Natural killer cell (primary cell): ENCODE data around the gene ZNF644. TPM values are rescaled to one million over a fixed set of nuclear protein-coding genes. Genes with fewer than 3 reads are reported as not detected.

Source experiments
- ATAC-seq, 3 donors: fragments of 150-1000 bp in 2 of 3; fragments of 200-7000 bp in 1 of 3; cut with Tn5 transposase; 1 replicate in 1 of 3; 2 replicates in 2 of 3; pipeline ENCODE4 v1.10.0; 2021; ENCODE audit warnings: mild to moderate bottlenecking in 2 of 3, moderate library complexity in 2 of 3
- DNase-seq, 2 donors: peaks; one replicate each; pipeline versions ENCODE4 v3.0.0 to v3.0.0-alpha.2; 2013 to 2021; ENCODE audit warnings: mixed read lengths in 1 of 2
- H3K27ac ChIP-seq: one replicate; pipeline ENCODE4 v1.5.1; 2013; ENCODE audit warnings: mild to moderate bottlenecking, low read length
- H3K27me3 ChIP-seq: one replicate; pipeline ENCODE4 v1.6.1; 2013; ENCODE audit warnings: low read length; ENCODE audit not compliant: control insufficient read depth, insufficient read depth
- H3K36me3 ChIP-seq: one replicate; pipeline ENCODE4 v1.6.1; 2013; ENCODE audit warnings: low read length; ENCODE audit not compliant: control insufficient read depth, insufficient read depth
- H3K4me1 ChIP-seq: one replicate; pipeline ENCODE4 v1.6.1; 2013; ENCODE audit warnings: low read length; ENCODE audit not compliant: control insufficient read depth, insufficient read depth
- H3K4me3 ChIP-seq: one replicate; pipeline ENCODE4 v1.5.1; 2013; ENCODE audit warnings: low read length
- H3K9me3 ChIP-seq: one replicate; pipeline ENCODE4 v1.6.1; 2013; ENCODE audit warnings: low read length; ENCODE audit not compliant: control insufficient read depth, insufficient read depth
- H3K27ac Mint-ChIP-seq, 2 donors: one replicate each; pipeline ENCODE4 v1.8.0; 2022; ENCODE audit warnings: mild to moderate bottlenecking in 2 of 2, mixed read lengths in 2 of 2, moderate library complexity in 1 of 2
- H3K27me3 Mint-ChIP-seq, 2 donors: one replicate each; pipeline ENCODE4 v1.8.0; 2022; ENCODE audit warnings: low read depth in 2 of 2, mixed read lengths in 2 of 2
- H3K36me3 Mint-ChIP-seq: one replicate; pipeline ENCODE4 v1.8.0; 2022; ENCODE audit warnings: mixed read lengths
- H3K4me1 Mint-ChIP-seq, 2 donors: one replicate each; pipeline ENCODE4 v1.8.0; 2022; ENCODE audit warnings: mixed read lengths in 2 of 2
- H3K4me3 Mint-ChIP-seq: one replicate; pipeline ENCODE4 v1.8.0; 2022; ENCODE audit warnings: mild to moderate bottlenecking, moderate library complexity, mixed read lengths
- H3K9me3 Mint-ChIP-seq, 2 donors: one replicate each; pipeline ENCODE4 v1.8.0; 2022; ENCODE audit warnings: mixed read lengths in 2 of 2
- WGBS: methylation state at CpG from one replicate; pipeline ENCODE4 v1.1.7; 2013; ENCODE audit warnings: missing lambda C conversion rate; ENCODE audit not compliant: insufficient coverage; 5-methylcytosine and 5-hydroxymethylcytosine counted together
- intact Hi-C: fragments of 100-400 bp; cut with micrococcal nuclease; formaldehyde crosslinking; loops from one replicate; pipeline ENCODE4 v1.14.2; 2022
- total RNA-seq, 4 donors: library from RNA; stranded (reverse); fragments of 120-200 nt in 1 of 4; gene quantifications; one replicate each; pipeline versions ENCODE4 v1.2.3 to v1.2.4, GENCODE V29; 2013 to 2022
- TF ChIP-seq, protein P1 (sequence below): fragments of 200-600 bp; IDR thresholded peaks from one replicate; pipeline ENCODE4 v1.8.0; 2022; ENCODE audit warnings: antibody characterized with exemption

The ZNF644 gene
- total RNA-seq, 3 donors from 2014 or later (not counting 1 experiment from before 2014, with no cell fraction given) = 135 to 157 (median 142) TPM

DNA sequence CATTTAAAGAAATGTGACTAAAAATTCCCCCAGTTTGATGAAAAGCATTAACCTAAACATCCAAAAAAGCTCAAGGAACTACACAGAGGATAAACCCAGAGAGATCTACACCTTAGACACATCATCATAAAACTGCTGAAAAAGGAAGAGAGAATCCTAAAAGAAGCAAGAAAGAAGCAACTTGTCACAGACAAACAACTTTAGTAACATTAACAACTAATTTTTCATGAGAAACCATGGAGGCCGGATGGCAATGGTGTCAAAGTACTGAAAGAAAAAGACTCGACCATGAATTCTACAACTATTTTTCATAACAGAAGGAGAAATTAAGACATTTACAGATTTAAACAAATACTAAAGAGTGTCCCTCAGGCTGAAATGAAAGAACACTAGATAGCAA, 17.7 kb downstream of the ZNF644 start:
- Mint-ChIP-seq H3K4me1 (peaks cover 81 to 87% of the 10 kb centered on the region in 2 donors), H3K9me3 (no peaks in the 10 kb centered on the region), H3K27me3 (no peaks in the 10 kb centered on the region), H3K36me3 (no peaks in the 10 kb centered on the region), H3K4me3 (no peak overlapping the region), H3K27ac (peak overlapping the region; percentile 32 to 47)
- Histone ChIP-seq H3K36me3 (no peaks in the 10 kb centered on the region), H3K4me3 (no peak overlapping the region), H3K4me1 (no peaks in the 10 kb centered on the region), H3K27ac (no peak overlapping the region), H3K9me3 (no peaks in the 10 kb centered on the region), H3K27me3 (no peaks in the 10 kb centered on the region)
- ATAC-seq = no peak
- TF ChIP-seq, protein P1, sequence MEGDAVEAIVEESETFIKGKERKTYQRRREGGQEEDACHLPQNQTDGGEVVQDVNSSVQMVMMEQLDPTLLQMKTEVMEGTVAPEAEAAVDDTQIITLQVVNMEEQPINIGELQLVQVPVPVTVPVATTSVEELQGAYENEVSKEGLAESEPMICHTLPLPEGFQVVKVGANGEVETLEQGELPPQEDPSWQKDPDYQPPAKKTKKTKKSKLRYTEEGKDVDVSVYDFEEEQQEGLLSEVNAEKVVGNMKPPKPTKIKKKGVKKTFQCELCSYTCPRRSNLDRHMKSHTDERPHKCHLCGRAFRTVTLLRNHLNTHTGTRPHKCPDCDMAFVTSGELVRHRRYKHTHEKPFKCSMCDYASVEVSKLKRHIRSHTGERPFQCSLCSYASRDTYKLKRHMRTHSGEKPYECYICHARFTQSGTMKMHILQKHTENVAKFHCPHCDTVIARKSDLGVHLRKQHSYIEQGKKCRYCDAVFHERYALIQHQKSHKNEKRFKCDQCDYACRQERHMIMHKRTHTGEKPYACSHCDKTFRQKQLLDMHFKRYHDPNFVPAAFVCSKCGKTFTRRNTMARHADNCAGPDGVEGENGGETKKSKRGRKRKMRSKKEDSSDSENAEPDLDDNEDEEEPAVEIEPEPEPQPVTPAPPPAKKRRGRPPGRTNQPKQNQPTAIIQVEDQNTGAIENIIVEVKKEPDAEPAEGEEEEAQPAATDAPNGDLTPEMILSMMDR = no peak
- DNase-seq = no peak
- intact Hi-C loops = no loop called here
- 100% methylated on average over 1 of the region's 2 CpGs for WGBS

DNA sequence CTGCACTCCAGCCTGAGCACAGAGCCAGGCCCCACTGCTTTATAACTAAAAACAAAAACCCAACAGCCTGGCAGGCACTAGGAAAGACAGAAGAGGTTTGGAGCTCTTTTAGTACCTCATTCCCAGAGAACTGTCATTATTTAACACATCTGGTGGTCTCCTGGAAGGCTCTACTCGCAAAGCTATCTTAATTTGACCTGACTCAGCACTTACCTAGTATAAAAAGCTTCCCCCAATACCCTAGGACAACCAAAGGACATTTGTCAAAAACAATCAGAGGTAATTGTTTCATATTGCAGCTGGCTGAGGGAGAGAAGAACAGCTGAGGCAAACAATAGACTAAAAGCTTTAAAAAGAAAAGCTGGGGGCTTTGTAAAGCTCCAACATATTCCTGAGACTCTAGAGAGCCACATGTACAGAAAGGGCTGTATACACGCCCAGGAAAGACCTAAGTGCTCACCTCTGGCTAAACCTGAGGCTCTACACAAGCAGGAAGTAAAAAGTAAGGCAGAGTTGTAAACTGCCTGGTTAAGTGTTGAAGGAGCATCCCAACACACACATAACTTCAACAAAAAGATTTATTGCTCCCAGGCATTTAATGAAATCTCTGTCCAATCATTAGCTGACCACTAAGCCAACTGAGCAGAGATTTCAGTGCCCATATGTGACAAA, 25.0 kb downstream of the ZNF644 start:
- TF ChIP-seq, protein P1 = no peak
- H3K27ac ChIP-seq = no peak overlapping the region
- DNase-seq (no peak), ATAC-seq (no peak)
- no peaks in the 10 kb centered on the region for H3K27me3 ChIP-seq
- intact Hi-C loops = no loop called here
- no peaks in the 10 kb centered on the region for H3K4me1 ChIP-seq
- H3K36me3 ChIP-seq = no peaks in the 10 kb centered on the region
- WGBS = 95% methylated on average over 2 of the region's 2 CpGs
- no peaks in the 10 kb centered on the region for H3K9me3 ChIP-seq
- no peak overlapping the region for H3K4me3 ChIP-seq
- no peaks in the 10 kb centered on the region for H3K27me3 Mint-ChIP-seq
- H3K4me1 Mint-ChIP-seq = peaks cover 86% of the 10 kb centered on the region in 2 donors
- H3K4me3 Mint-ChIP-seq = no peak overlapping the region
- peak overlapping the region in 1 of 2 donors; percentile 14 for H3K27ac Mint-ChIP-seq
- H3K9me3 Mint-ChIP-seq = no peaks in the 10 kb centered on the region
- H3K36me3 Mint-ChIP-seq = no peaks in the 10 kb centered on the region

DNA sequence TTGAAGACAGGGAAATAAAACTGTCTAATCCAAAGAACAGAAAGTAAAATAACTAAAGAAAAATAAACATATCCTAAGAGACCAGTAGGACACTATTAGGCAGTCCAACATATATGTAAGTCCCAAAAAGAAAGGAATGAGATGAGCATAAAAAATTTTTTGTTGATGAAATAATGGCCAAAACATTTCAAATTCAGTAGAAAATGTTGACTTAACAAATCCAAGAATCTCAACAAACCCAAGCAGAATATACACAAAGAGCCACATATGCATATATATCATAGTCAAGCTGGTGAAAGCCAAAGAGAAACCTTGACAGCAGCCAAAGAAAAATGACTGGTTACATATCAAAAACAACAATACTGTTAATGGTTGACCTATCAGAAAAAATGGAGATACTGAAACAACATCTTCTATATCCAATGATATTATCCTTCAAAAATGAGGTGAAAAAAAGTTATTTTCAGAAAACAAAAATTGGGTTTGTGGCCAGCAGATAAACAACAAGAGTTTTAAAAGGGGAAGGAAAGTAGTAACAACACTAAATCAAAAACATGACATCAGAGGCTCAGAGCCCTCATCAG, 26.4 kb downstream of the ZNF644 start:
- ATAC-seq (no peak), DNase-seq (no peak)
- Mint-ChIP-seq H3K27me3 (no peaks in the 10 kb centered on the region), H3K4me1 (peaks cover 84 to 88% of the 10 kb centered on the region in 2 donors), H3K4me3 (peak overlapping the region; percentile 22), H3K27ac (peak overlapping the region in 1 of 2 donors; percentile 62), H3K36me3 (no peaks in the 10 kb centered on the region), H3K9me3 (no peaks in the 10 kb centered on the region)
- no peaks in the 10 kb centered on the region for H3K9me3 ChIP-seq
- H3K4me1 ChIP-seq = no peaks in the 10 kb centered on the region
- intact Hi-C loops = no loop called here
- H3K27me3 ChIP-seq = no peaks in the 10 kb centered on the region
- no peak overlapping the region for H3K27ac ChIP-seq
- no peak overlapping the region for H3K4me3 ChIP-seq
- no peaks in the 10 kb centered on the region for H3K36me3 ChIP-seq
- TF ChIP-seq, protein P1 = no peak
